Osteoblast (primary cell): ENCODE data around the gene ZBED4. TPM values are rescaled to one million over a fixed set of nuclear protein-coding genes. Genes with fewer than 3 reads are reported as not detected.

Experiments used
- DNase-seq: peaks from one replicate; pipeline ENCODE4 v3.0.0; 2011; ENCODE audit warnings: low spot score, mixed read lengths; ENCODE audit not compliant: insufficient read length; ENCODE audit errors: missing footprints
- H2AFZ ChIP-seq: 2 replicates; pipeline ENCODE4 v1.6.0; 2011; ENCODE audit warnings: mild to moderate bottlenecking, low read length
- H3K27ac ChIP-seq: 2 replicates; pipeline ENCODE4 v1.5.1; 2011; ENCODE audit warnings: mild to moderate bottlenecking, low read depth, low read length, moderate library complexity
- H3K27me3 ChIP-seq: 2 replicates; pipeline ENCODE4 v1.6.0; 2012; ENCODE audit warnings: mild to moderate bottlenecking, control low read depth, inconsistent platforms, low read length, moderate library complexity; ENCODE audit not compliant: insufficient read depth
- H3K36me3 ChIP-seq: 2 replicates; pipeline ENCODE4 v1.5.1; 2011; ENCODE audit warnings: mild to moderate bottlenecking, low read length, control low read depth, moderate library complexity; ENCODE audit not compliant: insufficient read depth
- H3K4me1 ChIP-seq: 2 replicates; pipeline ENCODE4 v1.5.1; 2011; ENCODE audit warnings: mild to moderate bottlenecking, low read length, control low read depth, moderate library complexity; ENCODE audit not compliant: insufficient read depth
- H3K4me2 ChIP-seq: 2 replicates; pipeline ENCODE4 v1.6.0; 2011; ENCODE audit warnings: mild to moderate bottlenecking, low read length; ENCODE audit not compliant: insufficient read depth
- H3K4me3 ChIP-seq: fragments of 200-600 bp; sonication (generic); 3 replicates; pipeline ENCODE4 v1.5.1; 2012; ENCODE audit warnings: mild to moderate bottlenecking, low read length, inconsistent platforms; ENCODE audit not compliant: insufficient read depth
- H3K79me2 ChIP-seq: 2 replicates; pipeline ENCODE4 v1.6.0; 2012; ENCODE audit warnings: mild to moderate bottlenecking, low read length, control low read depth, inconsistent platforms; ENCODE audit not compliant: insufficient read depth
- H3K9me3 ChIP-seq: 2 replicates; pipeline ENCODE4 v1.5.1; 2011; ENCODE audit warnings: low read depth, low read length, control low read depth
- H4K20me1 ChIP-seq: 2 replicates; pipeline ENCODE4 v1.6.0; 2012; ENCODE audit warnings: mild to moderate bottlenecking, low read length, control low read depth; ENCODE audit not compliant: insufficient read depth
- total RNA-seq: library from RNA; depleted of rRNA; stranded (reverse); fragments of >200 nt; gene quantifications from 2 replicates; pipeline ENCODE4 v1.2.3, GENCODE V29; 2012
- TF ChIP-seq, protein P1 (sequence below): IDR thresholded peaks from 2 replicates; pipeline ENCODE4 v1.5.1; 2011; ENCODE audit warnings: mild to moderate bottlenecking, low read depth, low read length, moderate library complexity; ENCODE audit errors: extremely low read depth

ZBED4 gene
- total RNA-seq, 1 donor = 8.3 TPM

DNA sequence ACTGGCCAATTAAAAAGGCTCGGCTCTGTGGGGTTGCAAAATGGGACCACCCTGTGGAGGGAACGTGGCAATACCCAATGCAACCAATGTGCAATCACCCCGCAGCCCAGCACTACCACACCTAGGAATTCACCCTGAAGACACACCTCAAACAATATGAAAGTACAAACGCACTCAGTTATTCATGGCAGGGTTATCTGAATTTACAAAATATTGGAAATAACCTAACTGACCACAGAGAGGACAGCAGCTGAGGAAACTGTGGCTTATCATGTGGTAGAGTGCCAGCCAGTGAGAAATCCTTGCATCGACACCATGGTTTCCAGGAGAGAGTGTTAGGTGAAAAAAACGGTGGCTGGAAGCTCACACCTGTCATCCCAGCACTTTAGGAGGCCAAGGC, 45.9 kb downstream of the ZBED4 start:
- Histone ChIP-seq H3K4me3 (no peak overlapping the region), H3K79me2 (no peaks in the 10 kb centered on the region), H2AFZ (no peak overlapping the region), H3K4me2 (no peak overlapping the region), H3K27me3 (no peaks in the 10 kb centered on the region), H3K36me3 (peaks cover 8% of the 10 kb centered on the region), H3K9me3 (no peaks in the 10 kb centered on the region), H3K27ac (no peak overlapping the region), H4K20me1 (no peaks in the 10 kb centered on the region), H3K4me1 (no peaks in the 10 kb centered on the region)
- no peak for DNase-seq
- TF ChIP-seq, protein P1, sequence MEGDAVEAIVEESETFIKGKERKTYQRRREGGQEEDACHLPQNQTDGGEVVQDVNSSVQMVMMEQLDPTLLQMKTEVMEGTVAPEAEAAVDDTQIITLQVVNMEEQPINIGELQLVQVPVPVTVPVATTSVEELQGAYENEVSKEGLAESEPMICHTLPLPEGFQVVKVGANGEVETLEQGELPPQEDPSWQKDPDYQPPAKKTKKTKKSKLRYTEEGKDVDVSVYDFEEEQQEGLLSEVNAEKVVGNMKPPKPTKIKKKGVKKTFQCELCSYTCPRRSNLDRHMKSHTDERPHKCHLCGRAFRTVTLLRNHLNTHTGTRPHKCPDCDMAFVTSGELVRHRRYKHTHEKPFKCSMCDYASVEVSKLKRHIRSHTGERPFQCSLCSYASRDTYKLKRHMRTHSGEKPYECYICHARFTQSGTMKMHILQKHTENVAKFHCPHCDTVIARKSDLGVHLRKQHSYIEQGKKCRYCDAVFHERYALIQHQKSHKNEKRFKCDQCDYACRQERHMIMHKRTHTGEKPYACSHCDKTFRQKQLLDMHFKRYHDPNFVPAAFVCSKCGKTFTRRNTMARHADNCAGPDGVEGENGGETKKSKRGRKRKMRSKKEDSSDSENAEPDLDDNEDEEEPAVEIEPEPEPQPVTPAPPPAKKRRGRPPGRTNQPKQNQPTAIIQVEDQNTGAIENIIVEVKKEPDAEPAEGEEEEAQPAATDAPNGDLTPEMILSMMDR = no peak

DNA sequence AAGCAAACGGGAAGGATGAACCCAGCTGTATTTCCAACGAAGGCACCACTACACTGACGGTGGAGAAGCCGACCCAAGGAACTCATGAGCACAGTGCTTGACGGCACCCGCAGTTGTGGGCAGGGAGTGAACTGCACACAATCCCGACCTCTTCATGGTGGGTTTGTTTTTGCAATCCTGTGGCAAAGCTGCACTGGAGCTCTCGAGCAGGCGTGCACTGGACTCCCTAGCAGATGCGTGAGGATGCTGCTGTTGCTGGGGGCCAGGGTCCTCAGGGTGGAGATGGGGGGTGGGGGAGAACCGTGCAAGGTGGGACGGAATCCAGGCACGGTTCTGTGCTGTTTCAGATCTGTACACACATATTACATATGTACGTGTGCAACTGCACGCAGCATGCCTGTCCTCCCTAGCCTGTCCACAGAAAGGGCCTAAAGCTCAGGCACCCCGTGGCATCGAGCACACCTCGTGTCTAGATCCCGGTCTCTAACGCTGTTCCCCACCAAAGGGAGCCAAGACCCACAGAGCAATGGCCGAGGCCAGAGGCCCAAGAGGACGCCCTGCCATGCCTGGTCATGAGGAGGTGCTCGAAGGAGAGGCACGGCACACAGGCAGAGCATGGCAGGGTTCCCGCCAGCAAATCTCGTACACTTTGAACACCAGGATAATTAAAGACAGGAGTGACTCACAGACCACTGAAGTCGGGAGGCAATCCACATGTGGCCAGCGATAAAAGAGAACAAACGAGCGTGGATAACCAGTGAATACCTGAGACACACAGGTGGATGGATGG, 47.0 kb downstream of the ZBED4 start:
- no peak for DNase-seq
- Histone ChIP-seq H3K9me3 (no peaks in the 10 kb centered on the region), H3K36me3 (peaks cover 8% of the 10 kb centered on the region), H4K20me1 (no peaks in the 10 kb centered on the region), H3K27me3 (no peaks in the 10 kb centered on the region), H3K4me2 (no peak overlapping the region), H2AFZ (no peak overlapping the region), H3K4me1 (no peaks in the 10 kb centered on the region), H3K4me3 (no peak overlapping the region), H3K79me2 (no peaks in the 10 kb centered on the region), H3K27ac (no peak overlapping the region)
- TF ChIP-seq, protein P1 = no peak

DNA sequence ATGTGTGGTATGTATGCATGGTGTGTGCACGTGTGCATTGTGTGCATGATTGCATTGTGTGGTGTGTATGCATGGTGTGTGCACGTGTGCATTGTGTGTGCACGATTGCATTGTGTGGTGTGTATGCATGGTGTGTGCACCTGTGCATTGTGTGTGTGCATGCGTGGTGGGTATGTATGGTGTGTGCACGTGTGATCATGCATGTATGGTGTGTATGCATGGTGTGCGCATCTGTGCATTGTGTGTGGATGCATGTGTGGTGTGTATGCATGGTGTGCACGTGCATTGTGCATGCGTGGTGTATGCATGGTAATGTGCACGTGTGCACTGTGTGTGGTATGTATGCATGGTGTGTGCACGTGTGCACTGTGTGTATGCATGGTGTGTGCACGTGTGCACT, 47.8 kb downstream of the ZBED4 start:
- Histone ChIP-seq H3K4me1 (no peaks in the 10 kb centered on the region), H3K4me2 (no peak overlapping the region), H3K9me3 (no peaks in the 10 kb centered on the region), H2AFZ (no peak overlapping the region), H3K36me3 (peaks cover 8% of the 10 kb centered on the region), H4K20me1 (no peaks in the 10 kb centered on the region), H3K27ac (no peak overlapping the region), H3K27me3 (no peaks in the 10 kb centered on the region), H3K79me2 (no peaks in the 10 kb centered on the region), H3K4me3 (no peak overlapping the region)
- TF ChIP-seq, protein P1 = no peak
- no peak for DNase-seq

DNA sequence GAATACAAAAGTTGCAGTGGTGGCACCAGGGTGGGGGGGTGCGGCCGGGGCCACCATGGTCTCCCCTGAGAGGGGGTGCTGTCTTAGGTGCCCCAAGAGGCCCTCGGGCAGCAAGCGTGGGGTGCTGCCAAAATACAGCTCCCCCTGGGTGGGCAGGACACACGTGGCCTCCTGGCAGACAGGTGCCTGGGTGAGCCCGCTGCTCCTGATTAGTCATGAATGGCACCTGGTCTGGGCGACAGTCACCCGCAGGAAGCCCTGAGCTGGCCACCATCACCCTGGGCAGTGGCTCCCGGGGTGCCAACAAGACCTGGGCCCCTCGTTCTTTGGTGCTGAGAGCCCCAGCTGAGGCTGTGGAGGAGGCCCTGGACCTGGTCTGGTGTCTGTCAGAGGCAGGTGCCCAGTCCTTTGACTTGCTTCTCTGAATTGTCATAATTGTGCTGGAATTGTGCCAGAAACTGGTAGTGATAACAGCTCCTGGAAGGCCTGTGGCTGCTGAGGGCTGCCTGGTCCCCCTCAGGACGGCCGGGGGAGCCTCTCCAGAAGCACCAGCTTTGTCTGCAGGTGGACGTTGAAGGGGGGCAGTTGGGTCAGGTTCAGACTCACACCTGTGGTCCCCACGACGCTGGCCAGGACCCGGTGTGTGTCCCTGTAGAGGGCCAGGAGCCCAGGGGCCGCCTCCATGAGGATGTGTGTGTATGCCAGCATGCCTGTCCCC, 49.8 kb downstream of the ZBED4 start:
- Histone ChIP-seq H3K4me2 (no peak overlapping the region), H3K4me1 (no peaks in the 10 kb centered on the region), H2AFZ (no peak overlapping the region), H3K36me3 (peaks cover 8% of the 10 kb centered on the region), H3K27ac (no peak overlapping the region), H3K79me2 (no peaks in the 10 kb centered on the region), H3K27me3 (no peaks in the 10 kb centered on the region), H3K9me3 (no peaks in the 10 kb centered on the region), H3K4me3 (no peak overlapping the region), H4K20me1 (no peaks in the 10 kb centered on the region)
- DNase-seq = no peak
- TF ChIP-seq, protein P1 = no peak
